ENCODE results near the gene S100A16. TPM values are rescaled to one million over a fixed set of nuclear protein-coding genes. Genes with fewer than 3 reads are reported as not detected.
A peak's percentile ranks its signal among the peaks of the same experiment; 100 is the strongest.

The S100A16 gene
- total and polyA plus RNA-seq, 9 of the 15 experiments (the other 6 are each of a cell fraction or from before 2014, with no cell fraction given) = 1.6 to 6.9 (median 4.3) TPM

GRCh38 chr1:153633754-153634665 lies 21.1 kb upstream of the S100A16 start, which contains the start of gene CHTOP (continued):
- TF ChIP-seq BCLAF1 (IDR thresholded peaks at IDR 0.05; ENCODE audit: borderline replicate concordance in 1 of 2, control insufficient read depth in 1 of 2, low read depth in 2 of 2, low read length in 1 of 2) (no peak), XRCC3 (IDR thresholded peaks at IDR 0.05) (no peak), GABPA (tag; conservative IDR thresholded peaks at IDR 0.05; ENCODE audit: low read depth) (peak; percentile 78), ATF2 (CRISPR knock-in tag; IDR thresholded peaks at IDR 0.05) (peak; percentile 90), ZNF583 (CRISPR knock-in tag; IDR thresholded peaks at IDR 0.05) (0 out of 2 replicates have a peak, but pooled peaks have one; percentile 41), MEIS2 (IDR thresholded peaks at IDR 0.05; ENCODE audit: partially characterized antibody) (peak; percentile 91), CBX8 (IDR thresholded peaks at IDR 0.05; ENCODE audit: borderline replicate concordance, extremely low read depth, low read depth, low read length, poor library complexity, severe bottlenecking) (no peak), RB1 (IDR thresholded peaks at IDR 0.05; ENCODE audit: low read depth) (peak; percentile 50; the same call in 1 of the 2 replicates), PRPF4 (IDR thresholded peaks at IDR 0.05; ENCODE audit: insufficient read depth, low read depth, low read length, poor library complexity, severe bottlenecking) (no peak), ZNF668 (CRISPR knock-in tag; IDR thresholded peaks at IDR 0.05) (no peak), ZBTB33 (CRISPR knock-in tag; IDR thresholded peaks at IDR 0.05) (no peak), ZNF764 (CRISPR knock-in tag; IDR thresholded peaks at IDR 0.05; ENCODE audit: low read depth) (no peak), BRF2 (IDR thresholded peaks at IDR 0.05; ENCODE audit: borderline replicate concordance, insufficient read depth, insufficient read length) (no peak), E2F8 (IDR thresholded peaks at IDR 0.05; ENCODE audit: low read depth, partially characterized antibody) (peak; percentile 50)

Measured in K562 (cell line).